ENCODE measurements around the gene HERC3.
A peak's percentile ranks its signal among the peaks of the same experiment; 100 is the strongest.

The HERC3 gene

GRCh38 chr4:88621763-88622327 lies 29.6 kb downstream of the HERC3 start:
- no peaks in the 10 kb centered on the region for H3K9me3 ChIP-seq (ENCODE audit: insufficient read depth, low read depth, low read length)
- H3K36me3 ChIP-seq (ENCODE audit: control insufficient read depth in 1 of 2, insufficient read depth in 2 of 2, low read length in 2 of 2): no peaks in the 10 kb centered on the region
- no CpG with 5 or more reads among the region's 2 CpGs for WGBS (ENCODE audit: extremely low coverage, insufficient coverage, insufficient read length)
- H3K9ac ChIP-seq (ENCODE audit: low read length): no peak overlapping the region
- H3K27ac ChIP-seq (ENCODE audit: low read depth, low read length): no peak overlapping the region
- H3K79me2 ChIP-seq (ENCODE audit: control insufficient read depth, insufficient read depth, low read length, poor library complexity): no peaks in the 10 kb centered on the region
- H3K27me3 ChIP-seq (ENCODE audit: insufficient read depth, low read length): no peaks in the 10 kb centered on the region
- no peaks in the 10 kb centered on the region for H3K79me1 ChIP-seq (ENCODE audit: low read length)
- no peak overlapping the region for H3K4me3 ChIP-seq (ENCODE audit: low read depth, low read length)
- no peak overlapping the region for H2BK12ac ChIP-seq (ENCODE audit: low read length)
- H3K4me2 ChIP-seq (ENCODE audit: low read length): no peak overlapping the region
- H3K18ac ChIP-seq (ENCODE audit: low read length): no peak overlapping the region
- no peaks in the 10 kb centered on the region for H3K4me1 ChIP-seq (ENCODE audit: control insufficient read depth in 1 of 2, insufficient read depth in 2 of 2, low read length in 2 of 2)
- H3K4ac ChIP-seq (ENCODE audit: low read depth, low read length): no peak overlapping the region
- H3K23ac ChIP-seq (ENCODE audit: low read length): no peak overlapping the region
- no peak overlapping the region for H4K8ac ChIP-seq (ENCODE audit: low read depth, low read length)
- H3K14ac ChIP-seq (ENCODE audit: low read length): no peak overlapping the region
- no peak overlapping the region for H2BK5ac ChIP-seq (ENCODE audit: low read depth, low read length, poor library complexity)
- H2BK120ac ChIP-seq (ENCODE audit: insufficient read depth, low read length, poor library complexity): no peak overlapping the region
- H2AK5ac ChIP-seq (ENCODE audit: low read length): no peak overlapping the region
- H2AFZ ChIP-seq (ENCODE audit: insufficient read depth, low read length, poor library complexity): no peak overlapping the region
- H4K91ac ChIP-seq (ENCODE audit: low read depth, low read length): no peak overlapping the region
- H4K12ac ChIP-seq (ENCODE audit: low read depth, low read length): no peak overlapping the region
- no peak for DNase-seq

GRCh38 chr4:88623097-88623496 lies 30.8 kb downstream of the HERC3 start:
- H3K27ac ChIP-seq (ENCODE audit: low read depth, low read length): no peak overlapping the region
- no peaks in the 10 kb centered on the region for H3K9me3 ChIP-seq (ENCODE audit: insufficient read depth, low read depth, low read length)
- H3K79me1 ChIP-seq (ENCODE audit: low read length): no peaks in the 10 kb centered on the region
- no peak overlapping the region for H3K18ac ChIP-seq (ENCODE audit: low read length)
- H3K4me3 ChIP-seq (ENCODE audit: low read depth, low read length): no peak overlapping the region
- H3K4me2 ChIP-seq (ENCODE audit: low read length): no peak overlapping the region
- no peak overlapping the region for H2AK5ac ChIP-seq (ENCODE audit: low read length)
- H3K36me3 ChIP-seq (ENCODE audit: control insufficient read depth in 1 of 2, insufficient read depth in 2 of 2, low read length in 2 of 2): no peaks in the 10 kb centered on the region
- no peak overlapping the region for H2BK120ac ChIP-seq (ENCODE audit: insufficient read depth, low read length, poor library complexity)
- no peaks in the 10 kb centered on the region for H3K79me2 ChIP-seq (ENCODE audit: control insufficient read depth, insufficient read depth, low read length, poor library complexity)
- WGBS (ENCODE audit: extremely low coverage, insufficient coverage, insufficient read length): no CpG with 5 or more reads among the region's 3 CpGs
- no peak overlapping the region for H4K8ac ChIP-seq (ENCODE audit: low read depth, low read length)
- H2BK12ac ChIP-seq (ENCODE audit: low read length): no peak overlapping the region
- H4K91ac ChIP-seq (ENCODE audit: low read depth, low read length): no peak overlapping the region
- H2AFZ ChIP-seq (ENCODE audit: insufficient read depth, low read length, poor library complexity): no peak overlapping the region
- H3K14ac ChIP-seq (ENCODE audit: low read length): no peak overlapping the region
- H3K23ac ChIP-seq (ENCODE audit: low read length): no peak overlapping the region
- H4K12ac ChIP-seq (ENCODE audit: low read depth, low read length): no peak overlapping the region
- H3K4ac ChIP-seq (ENCODE audit: low read depth, low read length): no peak overlapping the region
- no peak overlapping the region for H3K9ac ChIP-seq (ENCODE audit: low read length)
- no peaks in the 10 kb centered on the region for H3K4me1 ChIP-seq (ENCODE audit: control insufficient read depth in 1 of 2, insufficient read depth in 2 of 2, low read length in 2 of 2)
- H3K27me3 ChIP-seq (ENCODE audit: insufficient read depth, low read length): no peaks in the 10 kb centered on the region
- no peak overlapping the region for H2BK5ac ChIP-seq (ENCODE audit: low read depth, low read length, poor library complexity)
- peak; percentile 89 to 99 for DNase-seq

GRCh38 chr4:88628746-88629145 lies 36.5 kb downstream of the HERC3 start:
- Histone ChIP-seq H2AK5ac (ENCODE audit: low read length) (no peak overlapping the region), H3K9me3 (ENCODE audit: insufficient read depth, low read depth, low read length) (no peaks in the 10 kb centered on the region), H3K4me1 (ENCODE audit: control insufficient read depth in 1 of 2, insufficient read depth in 2 of 2, low read length in 2 of 2) (no peaks in the 10 kb centered on the region), H3K4ac (ENCODE audit: low read depth, low read length) (no peak overlapping the region), H3K79me1 (ENCODE audit: low read length) (no peaks in the 10 kb centered on the region), H3K4me2 (ENCODE audit: low read length) (no peak overlapping the region), H3K9ac (ENCODE audit: low read length) (no peak overlapping the region), H3K18ac (ENCODE audit: low read length) (no peak overlapping the region), H4K91ac (ENCODE audit: low read depth, low read length) (no peak overlapping the region), H2AFZ (ENCODE audit: insufficient read depth, low read length, poor library complexity) (no peak overlapping the region), H3K79me2 (ENCODE audit: control insufficient read depth, insufficient read depth, low read length, poor library complexity) (no peaks in the 10 kb centered on the region), H3K23ac (ENCODE audit: low read length) (no peak overlapping the region), H2BK12ac (ENCODE audit: low read length) (no peak overlapping the region), H3K4me3 (ENCODE audit: low read depth, low read length) (no peak overlapping the region), H3K27ac (ENCODE audit: low read depth, low read length) (no peak overlapping the region), H3K14ac (ENCODE audit: low read length) (no peak overlapping the region), H3K27me3 (ENCODE audit: insufficient read depth, low read length) (no peaks in the 10 kb centered on the region), H2BK5ac (ENCODE audit: low read depth, low read length, poor library complexity) (no peak overlapping the region), H3K36me3 (ENCODE audit: control insufficient read depth in 1 of 2, insufficient read depth in 2 of 2, low read length in 2 of 2) (no peaks in the 10 kb centered on the region), H4K8ac (ENCODE audit: low read depth, low read length) (no peak overlapping the region), H4K12ac (ENCODE audit: low read depth, low read length) (no peak overlapping the region), H2BK120ac (ENCODE audit: insufficient read depth, low read length, poor library complexity) (no peak overlapping the region)
- peak; percentile 79 to 88 for DNase-seq
- WGBS (ENCODE audit: extremely low coverage, insufficient coverage, insufficient read length): no CpG with 5 or more reads among the region's 8 CpGs

- Histone ChIP-seq H4K12ac (ENCODE audit: low read depth, low read length) (no peak overlapping the region), H2AFZ (ENCODE audit: insufficient read depth, low read length, poor library complexity) (no peak overlapping the region), H3K9ac (ENCODE audit: low read length) (no peak overlapping the region), H3K4me2 (ENCODE audit: low read length) (no peak overlapping the region), H2BK12ac (ENCODE audit: low read length) (no peak overlapping the region), H3K4me1 (ENCODE audit: control insufficient read depth in 1 of 2, insufficient read depth in 2 of 2, low read length in 2 of 2) (peaks cover 2 to 5% of the 10 kb centered on the region in 2 experiments), H3K4me3 (ENCODE audit: low read depth, low read length) (no peak overlapping the region), H3K4ac (ENCODE audit: low read depth, low read length) (no peak overlapping the region), H3K18ac (ENCODE audit: low read length) (no peak overlapping the region), H3K27me3 (ENCODE audit: insufficient read depth, low read length) (no peaks in the 10 kb centered on the region), H2BK5ac (ENCODE audit: low read depth, low read length, poor library complexity) (no peak overlapping the region), H4K91ac (ENCODE audit: low read depth, low read length) (no peak overlapping the region), H2AK5ac (ENCODE audit: low read length) (no peak overlapping the region), H4K8ac (ENCODE audit: low read depth, low read length) (no peak overlapping the region), H3K79me2 (ENCODE audit: control insufficient read depth, insufficient read depth, low read length, poor library complexity) (no peaks in the 10 kb centered on the region), H3K9me3 (ENCODE audit: insufficient read depth, low read depth, low read length) (no peaks in the 10 kb centered on the region), H3K27ac (ENCODE audit: low read depth, low read length) (no peak overlapping the region), H2BK120ac (ENCODE audit: insufficient read depth, low read length, poor library complexity) (no peak overlapping the region), H3K79me1 (ENCODE audit: low read length) (no peaks in the 10 kb centered on the region), H3K36me3 (ENCODE audit: control insufficient read depth in 1 of 2, insufficient read depth in 2 of 2, low read length in 2 of 2) (no peaks in the 10 kb centered on the region), H3K23ac (ENCODE audit: low read length) (no peak overlapping the region), H3K14ac (ENCODE audit: low read length) (no peak overlapping the region)
- no peak for DNase-seq
Measured at GRCh38 chr4:88629826-88630225, 37.5 kb downstream of the HERC3 start.

All from trophoblast cell (in vitro differentiated cells and primary cell).